ENCODE measurements around the gene CENPS. TPM values are rescaled to one million over a fixed set of nuclear protein-coding genes. Genes with fewer than 3 reads are reported as not detected.

The CENPS gene
- total and polyA plus RNA-seq, 2 donors = 13.5 to 17.2 TPM

DNA sequence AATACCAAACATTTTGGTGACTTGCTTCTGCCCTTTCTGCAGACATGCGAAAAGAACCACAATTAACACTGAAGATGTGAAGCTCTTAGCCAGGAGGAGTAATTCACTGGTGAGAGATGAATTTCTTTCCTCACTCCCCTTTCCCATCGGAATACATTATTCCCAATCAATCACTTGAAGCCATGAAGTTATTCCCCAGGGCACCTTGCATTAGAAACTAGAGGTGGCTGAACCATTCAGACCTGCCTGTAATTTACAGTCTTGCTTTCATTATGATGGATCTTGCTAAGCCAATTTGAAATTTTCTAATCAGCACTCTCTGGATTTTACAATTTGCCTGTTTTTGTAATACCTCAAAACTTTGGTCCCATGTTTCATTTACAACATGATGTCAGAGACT is 10.1 kb downstream of the CENPS start:
- H3K4me1 ChIP-seq (ENCODE audit: control insufficient read depth in 2 of 2, insufficient read depth in 2 of 2, low read length in 2 of 2) = peaks cover 0 to 13% of the 10 kb centered on the region in 2 donors
- 98% methylated on average over 2 of the region's 2 CpGs for WGBS
- no peak for DNase-seq (ENCODE audit: low read depth in 6 of 9, low spot score in 9 of 9)
- no peaks in the 10 kb centered on the region for H3K9me3 ChIP-seq (ENCODE audit: control insufficient read depth in 2 of 2, insufficient read depth in 1 of 2, low read length in 1 of 2)
- H3K27ac ChIP-seq (ENCODE audit: low read depth in 1 of 2, low read length in 1 of 2) = no peak overlapping the region
- no peak overlapping the region for H3K4me3 ChIP-seq (ENCODE audit: low read length in 2 of 2)
- H3K27me3 ChIP-seq (ENCODE audit: control insufficient read depth in 2 of 2, insufficient read depth in 1 of 2, low read length in 1 of 2) = no peaks in the 10 kb centered on the region
- peaks cover 6 to 13% of the 10 kb centered on the region in 2 donors for H3K36me3 ChIP-seq (ENCODE audit: control insufficient read depth in 2 of 2, insufficient read depth in 2 of 2, low read length in 1 of 2)

DNA sequence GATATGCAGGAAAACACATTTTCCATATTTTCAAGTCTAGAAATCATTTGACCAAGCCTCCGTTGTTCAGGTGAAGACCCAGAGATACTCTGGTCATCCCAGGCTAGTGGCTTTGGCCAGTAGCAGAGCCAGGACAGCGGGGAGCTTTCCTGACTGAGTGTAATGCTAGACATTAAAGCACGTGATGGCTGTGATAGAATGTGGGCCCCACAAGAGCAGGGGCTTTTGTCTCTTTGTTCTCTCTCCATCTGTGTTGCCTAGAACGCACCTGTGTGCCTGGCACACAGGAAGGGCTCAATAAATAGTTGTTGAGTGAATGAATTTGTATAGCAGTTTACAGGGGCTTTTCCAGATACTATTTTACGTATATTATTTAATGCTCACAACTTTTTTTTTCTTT is 10.6 kb downstream of the CENPS start:
- H3K27ac ChIP-seq (ENCODE audit: low read depth in 1 of 2, low read length in 1 of 2) = peak overlapping the region in 1 of 2 donors; percentile 84

DNA sequence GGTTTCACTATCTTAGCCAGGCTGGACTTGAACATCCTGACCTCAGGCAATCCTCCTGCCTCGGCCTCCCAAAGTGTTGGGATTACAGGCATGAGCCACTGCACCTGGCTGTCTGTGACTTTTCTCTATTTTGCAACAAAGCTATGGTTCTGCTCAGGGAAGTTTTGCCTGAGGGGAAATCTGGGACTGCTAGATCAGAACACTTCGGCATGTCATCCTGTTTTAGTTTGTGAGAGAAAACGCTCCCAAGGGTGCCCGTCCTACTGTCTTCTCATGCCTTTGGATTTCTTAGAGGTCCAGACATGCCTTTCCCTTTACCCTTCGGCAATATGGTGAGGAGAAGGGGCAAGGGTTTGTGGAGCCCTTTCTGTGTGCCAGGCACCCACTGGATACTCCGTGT is 14.0 kb downstream of the CENPS start:
- peaks cover 0 to 13% of the 10 kb centered on the region in 2 donors for H3K4me1 ChIP-seq (ENCODE audit: control insufficient read depth in 2 of 2, insufficient read depth in 2 of 2, low read length in 2 of 2)
- no peak overlapping the region for H3K27ac ChIP-seq (ENCODE audit: low read depth in 1 of 2, low read length in 1 of 2)
- H3K27me3 ChIP-seq (ENCODE audit: control insufficient read depth in 2 of 2, insufficient read depth in 1 of 2, low read length in 1 of 2) = no peaks in the 10 kb centered on the region
- H3K4me3 ChIP-seq (ENCODE audit: low read length in 2 of 2) = no peak overlapping the region
- no peak for DNase-seq (ENCODE audit: low read depth in 6 of 9, low spot score in 9 of 9)
- H3K9me3 ChIP-seq (ENCODE audit: control insufficient read depth in 2 of 2, insufficient read depth in 1 of 2, low read length in 1 of 2) = no peaks in the 10 kb centered on the region
- 97% methylated on average over 6 of the region's 6 CpGs for WGBS
- peaks cover 5 to 16% of the 10 kb centered on the region in 2 donors for H3K36me3 ChIP-seq (ENCODE audit: control insufficient read depth in 2 of 2, insufficient read depth in 2 of 2, low read length in 1 of 2)

More for the DNA sequence above, 10.6 kb downstream of the CENPS start:
- peaks cover 0 to 13% of the 10 kb centered on the region in 2 donors for H3K4me1 ChIP-seq (ENCODE audit: control insufficient read depth in 2 of 2, insufficient read depth in 2 of 2, low read length in 2 of 2)
- H3K4me3 ChIP-seq (ENCODE audit: low read length in 2 of 2) = no peak overlapping the region
- DNase-seq (ENCODE audit: low read depth in 6 of 9, low spot score in 9 of 9) = peak in 5 of 9 donors; percentile 45 to 77 (median 56)
- no peaks in the 10 kb centered on the region for H3K27me3 ChIP-seq (ENCODE audit: control insufficient read depth in 2 of 2, insufficient read depth in 1 of 2, low read length in 1 of 2)
- H3K9me3 ChIP-seq (ENCODE audit: control insufficient read depth in 2 of 2, insufficient read depth in 1 of 2, low read length in 1 of 2) = no peaks in the 10 kb centered on the region
- WGBS = 72% methylated on average over 5 of the region's 5 CpGs
- peaks cover 5 to 13% of the 10 kb centered on the region in 2 donors for H3K36me3 ChIP-seq (ENCODE audit: control insufficient read depth in 2 of 2, insufficient read depth in 2 of 2, low read length in 1 of 2)

DNA sequence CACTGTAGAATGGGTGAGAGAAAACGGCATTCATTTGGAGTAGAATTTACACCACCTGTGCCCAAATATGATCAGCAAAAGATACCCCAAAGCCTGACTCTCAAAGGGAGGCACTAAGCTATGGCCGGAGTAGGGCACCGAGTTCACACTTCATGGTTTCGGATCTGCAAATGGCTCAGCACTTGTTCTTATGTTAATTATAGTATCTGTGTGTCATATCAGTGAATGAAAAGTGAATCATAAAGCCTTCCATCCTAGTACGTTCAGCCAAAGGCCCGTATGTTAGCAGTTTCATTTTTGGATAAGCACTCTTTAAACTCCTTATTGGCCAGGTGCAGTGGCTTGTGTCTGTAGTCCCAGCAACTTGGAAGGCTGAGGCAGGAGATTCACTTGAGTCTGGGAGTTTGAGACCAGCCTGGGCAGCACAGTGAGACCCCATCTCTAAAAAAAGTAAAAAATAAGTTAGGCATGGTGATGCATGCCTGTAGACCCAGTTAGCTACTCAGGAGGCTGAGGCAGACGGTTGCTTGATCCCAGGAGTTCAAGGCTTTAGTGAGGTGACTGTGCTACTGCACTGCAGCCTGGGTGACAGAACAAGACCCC is 14.7 kb downstream of the CENPS start:
- WGBS = 98% methylated on average over 7 of the region's 7 CpGs
- Histone ChIP-seq H3K27ac (ENCODE audit: low read depth in 1 of 2, low read length in 1 of 2) (no peak overlapping the region), H3K27me3 (ENCODE audit: control insufficient read depth in 2 of 2, insufficient read depth in 1 of 2, low read length in 1 of 2) (no peaks in the 10 kb centered on the region), H3K9me3 (ENCODE audit: control insufficient read depth in 2 of 2, insufficient read depth in 1 of 2, low read length in 1 of 2) (no peaks in the 10 kb centered on the region), H3K36me3 (ENCODE audit: control insufficient read depth in 2 of 2, insufficient read depth in 2 of 2, low read length in 1 of 2) (peaks cover 7 to 22% of the 10 kb centered on the region in 2 donors), H3K4me3 (ENCODE audit: low read length in 2 of 2) (no peak overlapping the region), H3K4me1 (ENCODE audit: control insufficient read depth in 2 of 2, insufficient read depth in 2 of 2, low read length in 2 of 2) (peaks cover 0 to 13% of the 10 kb centered on the region in 2 donors)
- DNase-seq (ENCODE audit: low read depth in 6 of 9, low spot score in 9 of 9) = no peak

DNA sequence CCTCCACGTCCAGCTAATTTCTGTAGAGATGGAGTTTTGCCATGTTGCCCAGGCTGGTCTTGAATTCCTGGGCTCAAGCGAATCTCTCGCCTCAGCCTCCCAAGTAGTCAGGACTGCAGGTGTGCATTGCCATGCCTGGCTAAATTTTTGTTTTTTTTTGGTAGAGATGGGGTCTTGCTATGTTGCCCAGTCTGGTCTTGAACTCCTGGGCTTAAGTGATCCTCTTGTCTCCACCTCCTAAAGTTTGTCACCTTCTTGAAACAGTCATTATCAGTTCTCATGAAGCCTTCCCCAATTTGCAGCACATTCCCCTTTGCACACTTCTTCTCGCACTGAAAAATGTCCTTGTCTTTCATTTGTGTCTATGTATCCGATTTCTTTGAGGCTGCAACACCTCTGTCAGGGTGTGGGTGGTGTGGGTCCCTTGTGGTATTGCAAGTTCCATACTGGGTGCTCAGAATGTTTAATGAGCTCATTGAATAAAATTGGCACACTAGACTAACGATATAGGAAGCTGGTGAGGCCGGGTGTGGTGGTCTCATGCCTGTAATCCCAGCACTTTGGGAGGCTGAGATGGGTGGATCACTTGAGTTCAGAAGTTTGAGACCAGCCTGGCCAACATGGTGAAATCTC is 16.7 kb downstream of the CENPS start:
- no peaks in the 10 kb centered on the region for H3K4me1 ChIP-seq (ENCODE audit: control insufficient read depth in 2 of 2, insufficient read depth in 2 of 2, low read length in 2 of 2)
- peaks cover 5 to 17% of the 10 kb centered on the region in 2 donors for H3K36me3 ChIP-seq (ENCODE audit: control insufficient read depth in 2 of 2, insufficient read depth in 2 of 2, low read length in 1 of 2)
- H3K27me3 ChIP-seq (ENCODE audit: control insufficient read depth in 2 of 2, insufficient read depth in 1 of 2, low read length in 1 of 2) = no peaks in the 10 kb centered on the region
- no peak for DNase-seq (ENCODE audit: low read depth in 6 of 9, low spot score in 9 of 9)
- H3K27ac ChIP-seq (ENCODE audit: low read depth in 1 of 2, low read length in 1 of 2) = no peak overlapping the region
- H3K9me3 ChIP-seq (ENCODE audit: control insufficient read depth in 2 of 2, insufficient read depth in 1 of 2, low read length in 1 of 2) = no peaks in the 10 kb centered on the region
- WGBS = over 99% methylated on average over 7 of the region's 7 CpGs
- H3K4me3 ChIP-seq (ENCODE audit: low read length in 2 of 2) = no peak overlapping the region

DNA sequence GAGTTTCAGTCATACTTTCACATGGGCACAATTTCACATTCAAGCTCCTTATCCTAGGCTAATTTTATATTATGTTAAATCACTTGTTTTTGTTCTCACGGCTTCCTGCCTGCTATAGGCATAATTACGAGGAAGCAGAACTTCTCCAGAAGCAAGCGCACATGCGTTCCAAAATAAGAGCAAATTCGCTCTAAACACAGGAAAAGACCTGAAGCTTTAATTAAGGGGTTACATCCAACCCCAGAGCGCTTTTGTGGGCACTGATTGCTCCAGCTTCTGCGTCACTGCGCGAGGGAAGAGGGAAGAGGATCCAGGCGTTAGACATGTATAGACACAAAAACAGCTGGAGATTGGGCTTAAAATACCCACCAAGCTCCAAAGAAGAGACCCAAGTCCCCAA is 19.5 kb downstream of the CENPS start, which contains the start of gene CORT:
Gene CORT (plus strand): TSS at position 281 of the 400 bp plus-strand sequence. CDS start 193 bp downstream, outside the sequence.
- DNase-seq (ENCODE audit: low read depth in 6 of 9, low spot score in 9 of 9) = no peak
- Histone ChIP-seq H3K9me3 (ENCODE audit: control insufficient read depth in 2 of 2, insufficient read depth in 1 of 2, low read length in 1 of 2) (peaks cover 1 to 3% of the 10 kb centered on the region in 2 donors), H3K4me1 (ENCODE audit: control insufficient read depth in 2 of 2, insufficient read depth in 2 of 2, low read length in 2 of 2) (no peaks in the 10 kb centered on the region), H3K36me3 (ENCODE audit: control insufficient read depth in 2 of 2, insufficient read depth in 2 of 2, low read length in 1 of 2) (peaks cover 5 to 9% of the 10 kb centered on the region in 2 donors), H3K4me3 (ENCODE audit: low read length in 2 of 2) (no peak within 1 kb of the TSS), H3K27ac (ENCODE audit: low read depth in 1 of 2, low read length in 1 of 2) (no peak within 1 kb of the TSS), H3K27me3 (ENCODE audit: control insufficient read depth in 2 of 2, insufficient read depth in 1 of 2, low read length in 1 of 2) (no peaks in the 10 kb centered on the region)
- 96% methylated on average over 10 of the region's 10 CpGs for WGBS

DNA sequence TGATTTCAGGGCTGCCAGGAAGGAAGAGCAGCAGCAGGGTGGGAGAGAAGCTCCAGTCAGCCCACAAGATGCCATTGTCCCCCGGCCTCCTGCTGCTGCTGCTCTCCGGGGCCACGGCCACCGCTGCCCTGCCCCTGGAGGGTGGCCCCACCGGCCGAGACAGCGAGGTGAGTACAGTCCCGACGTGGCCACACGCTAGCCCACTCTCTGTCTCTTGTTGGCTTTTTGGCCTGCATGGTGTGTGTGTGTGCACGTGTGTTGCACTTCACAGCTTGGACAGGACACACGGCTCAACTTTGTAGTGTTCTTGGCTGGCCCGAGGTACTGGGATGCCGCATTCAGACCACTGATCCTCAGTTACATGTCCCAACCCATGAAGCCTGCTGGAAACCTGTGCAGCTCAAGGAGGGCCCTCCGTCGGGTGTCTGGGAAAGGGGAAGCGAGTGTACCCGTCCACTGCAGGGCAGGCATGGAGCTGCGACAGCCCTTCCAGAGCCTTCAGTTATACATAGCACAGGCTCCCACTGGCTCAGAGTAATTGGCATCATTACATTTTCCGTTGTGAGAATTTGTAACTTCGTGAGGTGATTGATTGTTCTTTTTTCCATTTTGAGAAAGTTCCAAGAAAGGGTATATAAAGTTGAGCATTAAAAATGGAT is 20.1 kb downstream of the CENPS start:
- Histone ChIP-seq H3K4me3 (ENCODE audit: low read length in 2 of 2) (no peak overlapping the region), H3K9me3 (ENCODE audit: control insufficient read depth in 2 of 2, insufficient read depth in 1 of 2, low read length in 1 of 2) (peaks cover 1 to 7% of the 10 kb centered on the region in 2 donors), H3K4me1 (ENCODE audit: control insufficient read depth in 2 of 2, insufficient read depth in 2 of 2, low read length in 2 of 2) (no peaks in the 10 kb centered on the region), H3K27ac (ENCODE audit: low read depth in 1 of 2, low read length in 1 of 2) (no peak overlapping the region), H3K36me3 (ENCODE audit: control insufficient read depth in 2 of 2, insufficient read depth in 2 of 2, low read length in 1 of 2) (peaks cover 2 to 9% of the 10 kb centered on the region in 2 donors), H3K27me3 (ENCODE audit: control insufficient read depth in 2 of 2, insufficient read depth in 1 of 2, low read length in 1 of 2) (no peaks in the 10 kb centered on the region)
- no peak for DNase-seq (ENCODE audit: low read depth in 6 of 9, low spot score in 9 of 9)
- 94% methylated on average over 21 of the region's 21 CpGs for WGBS

DNA sequence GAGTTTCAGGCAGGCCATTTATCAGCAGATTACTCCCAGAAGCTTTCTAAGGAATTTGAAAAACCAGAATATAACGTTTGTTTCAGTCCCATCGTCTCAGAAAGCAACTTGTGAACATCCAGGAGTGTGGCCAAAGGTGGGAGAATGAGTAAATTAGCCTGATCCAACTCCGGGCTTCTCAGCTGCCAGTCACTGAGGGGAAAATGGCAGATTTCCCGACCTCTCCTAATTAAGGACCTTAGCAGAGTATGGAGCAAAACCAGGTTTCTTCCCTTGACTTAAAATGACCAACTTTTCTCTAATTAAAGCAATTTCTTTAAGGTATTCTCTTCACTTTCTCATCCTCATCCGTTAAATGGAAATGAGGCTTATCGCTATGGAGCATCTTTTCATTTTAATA is 20.6 kb downstream of the CENPS start:
- Histone ChIP-seq H3K27me3 (ENCODE audit: control insufficient read depth in 2 of 2, insufficient read depth in 1 of 2, low read length in 1 of 2) (no peaks in the 10 kb centered on the region), H3K36me3 (ENCODE audit: control insufficient read depth in 2 of 2, insufficient read depth in 2 of 2, low read length in 1 of 2) (peaks cover 2 to 9% of the 10 kb centered on the region in 2 donors), H3K9me3 (ENCODE audit: control insufficient read depth in 2 of 2, insufficient read depth in 1 of 2, low read length in 1 of 2) (peaks cover 1 to 7% of the 10 kb centered on the region in 2 donors), H3K27ac (ENCODE audit: low read depth in 1 of 2, low read length in 1 of 2) (no peak overlapping the region), H3K4me1 (ENCODE audit: control insufficient read depth in 2 of 2, insufficient read depth in 2 of 2, low read length in 2 of 2) (no peaks in the 10 kb centered on the region), H3K4me3 (ENCODE audit: low read length in 2 of 2) (no peak overlapping the region)
- DNase-seq (ENCODE audit: low read depth in 6 of 9, low spot score in 9 of 9) = no peak
- WGBS = 86% methylated on average over 6 of the region's 6 CpGs

DNA sequence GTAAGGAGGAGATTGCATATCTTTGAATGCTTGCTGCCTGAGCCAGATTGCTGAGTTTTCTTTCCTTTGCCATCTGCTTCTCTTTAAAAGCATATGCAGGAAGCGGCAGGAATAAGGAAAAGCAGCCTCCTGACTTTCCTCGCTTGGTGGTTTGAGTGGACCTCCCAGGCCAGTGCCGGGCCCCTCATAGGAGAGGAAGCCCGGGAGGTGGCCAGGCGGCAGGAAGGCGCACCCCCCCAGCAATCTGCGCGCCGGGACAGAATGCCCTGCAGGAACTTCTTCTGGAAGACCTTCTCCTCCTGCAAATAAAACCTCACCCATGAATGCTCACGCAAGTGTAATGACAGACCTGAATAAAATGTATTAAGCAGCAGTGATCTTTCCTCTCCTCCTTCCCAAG is 21.1 kb downstream of the CENPS start:
- Histone ChIP-seq H3K36me3 (ENCODE audit: control insufficient read depth in 2 of 2, insufficient read depth in 2 of 2, low read length in 1 of 2) (peaks cover 2 to 11% of the 10 kb centered on the region in 2 donors), H3K4me1 (ENCODE audit: control insufficient read depth in 2 of 2, insufficient read depth in 2 of 2, low read length in 2 of 2) (no peaks in the 10 kb centered on the region), H3K27me3 (ENCODE audit: control insufficient read depth in 2 of 2, insufficient read depth in 1 of 2, low read length in 1 of 2) (no peaks in the 10 kb centered on the region), H3K9me3 (ENCODE audit: control insufficient read depth in 2 of 2, insufficient read depth in 1 of 2, low read length in 1 of 2) (peaks cover 1 to 7% of the 10 kb centered on the region in 2 donors), H3K4me3 (ENCODE audit: low read length in 2 of 2) (no peak overlapping the region), H3K27ac (ENCODE audit: low read depth in 1 of 2, low read length in 1 of 2) (no peak overlapping the region)
- WGBS = 34% methylated on average over 10 of the region's 10 CpGs
- DNase-seq (ENCODE audit: low read depth in 6 of 9, low spot score in 9 of 9) = no peak
